ENCODE results near the gene SP1.
"Not testable (repeated sequence)": the region's sequence is repeated elsewhere in the genome, so short reads cannot be mapped to it uniquely, and the experiment has no call there.

Gene SP1

GRCh38 chr12:53355121-53355520, 24.9 kb upstream of the SP1 start:
- no peak for DNase-seq
- intact Hi-C loops (cut with DNase I): no loop called here

GRCh38 chr12:53358836-53359419, 21.0 kb upstream of the SP1 start:
- intact Hi-C loops (cut with DNase I): no loop called here

GRCh38 chr12:53361638-53362037, 18.3 kb upstream of the SP1 start:
- DNase-seq; intact Hi-C loops (cut with DNase I): not testable (repeated sequence)

More at GRCh38 chr12:53358836-53359419, 21.0 kb upstream of the SP1 start:
- no peak for DNase-seq

GRCh38 chr12:53365245-53365904, 14.6 kb upstream of the SP1 start:
- intact Hi-C loops (cut with DNase I): no loop called here

GRCh38 chr12:53373554-53374133, 6.3 kb upstream of the SP1 start:
- intact Hi-C loops (cut with DNase I): not testable (repeated sequence)
- peak in 1 of 10 donors; percentile 27 for DNase-seq

More at GRCh38 chr12:53365245-53365904, 14.6 kb upstream of the SP1 start:
- DNase-seq: peak in 2 of 10 donors; percentile 1 to 5

GRCh38 chr12:53374277-53374676, 5.7 kb upstream of the SP1 start:
- peak in 2 of 10 donors; percentile 23 to 54 for DNase-seq
- intact Hi-C loops (cut with DNase I): not testable (repeated sequence)

GRCh38 chr12:53376747-53377146, 3.2 kb upstream of the SP1 start:
- no peak for DNase-seq
- intact Hi-C loops (cut with DNase I): no loop called here

- DNase-seq: peak in 2 of 10 donors; percentile 43 to 45
- intact Hi-C loops (cut with DNase I): no loop called here
These were observed 1.8 kb upstream of the SP1 start for GRCh38 chr12:53378222-53378621.

GRCh38 chr12:53378724-53379388, 1.1 kb upstream of the SP1 start:
- intact Hi-C loops (cut with DNase I): no loop called here
- no peak for DNase-seq

GRCh38 chr12:53379389-53380103, 430 bp upstream of the SP1 start:
- intact Hi-C loops (cut with DNase I): no loop called here
- peak; percentile 97 to 100 (median 99) for DNase-seq

- DNase-seq: peak in 3 of 10 donors; percentile 13 to 82 (median 71)
- intact Hi-C loops (cut with DNase I): no loop called here
These were observed 1.1 kb downstream of the SP1 start for GRCh38 chr12:53380794-53381730.

- intact Hi-C loops (cut with DNase I): no loop called here
- DNase-seq: peak in 4 of 10 donors; percentile 27 to 69 (median 34)
These were observed 2.0 kb downstream of the SP1 start for GRCh38 chr12:53381731-53382630.

GRCh38 chr12:53383258-53383657, 3.3 kb downstream of the SP1 start:
- peak in 1 of 10 donors; percentile 29 for DNase-seq
- intact Hi-C loops (cut with DNase I): no loop called here

GRCh38 chr12:53386381-53386780, 6.4 kb downstream of the SP1 start:
- peak in 1 of 10 donors; percentile 11 for DNase-seq
- intact Hi-C loops (cut with DNase I): not testable (repeated sequence)

- intact Hi-C loops (cut with DNase I): no loop called here
- DNase-seq: no peak
These were observed 9.0 kb downstream of the SP1 start for GRCh38 chr12:53388932-53389331.

GRCh38 chr12:53389702-53390101, 9.7 kb downstream of the SP1 start:
- DNase-seq: no peak
- intact Hi-C loops (cut with DNase I): no loop called here

- no peak for DNase-seq
These were observed 11.7 kb downstream of the SP1 start for GRCh38 chr12:53391724-53392123.

GRCh38 chr12:53399896-53400295, 19.9 kb downstream of the SP1 start:
- no peak for DNase-seq
- intact Hi-C loops (cut with DNase I): no loop called here

More at GRCh38 chr12:53391724-53392123, 11.7 kb downstream of the SP1 start:
- intact Hi-C loops (cut with DNase I): no loop called here
